HuH-7 (cell line): ENCODE results near the gene USP22.

Source experiments
- DNase-seq: peaks from one replicate; pipeline ENCODE4 v3.0.0; 2011; ENCODE audit warnings: low spot score

USP22 gene

GRCh38 chr17:21019976-21020586 lies 22.7 kb downstream of the USP22 start:
- no peak for DNase-seq

- DNase-seq = no peak
Measured at GRCh38 chr17:21018894-21019293, 23.9 kb downstream of the USP22 start.

GRCh38 chr17:21017861-21018260 lies 24.9 kb downstream of the USP22 start:
- DNase-seq = no peak

- no peak for DNase-seq
Measured at GRCh38 chr17:21017256-21017655, 25.6 kb downstream of the USP22 start.

- DNase-seq = no peak
Measured at GRCh38 chr17:21016826-21017225, 26.0 kb downstream of the USP22 start.

- no peak for DNase-seq
Measured at GRCh38 chr17:21015564-21015963, 27.2 kb downstream of the USP22 start.

GRCh38 chr17:21014498-21014897 lies 28.3 kb downstream of the USP22 start:
- DNase-seq = no peak

GRCh38 chr17:21013983-21014382 lies 28.8 kb downstream of the USP22 start:
- DNase-seq = no peak

GRCh38 chr17:21012736-21013135 lies 30.1 kb downstream of the USP22 start:
- DNase-seq = no peak

- no peak for DNase-seq
Measured at GRCh38 chr17:21010705-21011596, 31.9 kb downstream of the USP22 start.

GRCh38 chr17:21008992-21009671 lies 33.7 kb downstream of the USP22 start:
- DNase-seq = no peak

GRCh38 chr17:21008160-21008915 lies 34.5 kb downstream of the USP22 start:
- DNase-seq = no peak

- DNase-seq = no peak
Measured at GRCh38 chr17:21007646-21008045, 35.2 kb downstream of the USP22 start.

GRCh38 chr17:21005803-21006202 lies 37.0 kb downstream of the USP22 start:
- no peak for DNase-seq

GRCh38 chr17:21005367-21005766 lies 37.4 kb downstream of the USP22 start:
- no peak for DNase-seq

- DNase-seq = no peak
Measured at GRCh38 chr17:21004016-21004930, 38.5 kb downstream of the USP22 start.

GRCh38 chr17:21003007-21003621 lies 39.7 kb downstream of the USP22 start:
- no peak for DNase-seq

- no peak for DNase-seq
Measured at GRCh38 chr17:21002309-21003006, 40.4 kb downstream of the USP22 start.

GRCh38 chr17:21001813-21002221 lies 41.0 kb downstream of the USP22 start:
- DNase-seq = no peak
